HL-60/S4 treated with phorbol 12-myristate 13-acetate at 8.2 ng/mL for 4 days and 3 days (cell line): Measurements from ENCODE around the gene MAPK1.

Experiments
- in situ Hi-C: fragments of 300-500 bp; cut with MboI; formaldehyde crosslinking; loops from 2 replicates; pipeline ENCODE4 v1.15.0; 2022; ENCODE audit warnings: low sequenced_read_pairs

The MAPK1 gene

GRCh38 chr22:21710156-21710555 is 157.3 kb downstream of the MAPK1 start:
- in situ Hi-C loops = loop anchor here (10.0 kb wide), 1 partner anchor 235 kb away; no protein-coding TSS in a partner anchor

- in situ Hi-C loops = loop anchor here (10.0 kb wide), 1 partner anchor 235 kb away; no protein-coding TSS in a partner anchor
These were observed 157.8 kb downstream of the MAPK1 start for GRCh38 chr22:21709688-21710087.

GRCh38 chr22:21708960-21709359 is 158.5 kb downstream of the MAPK1 start:
- in situ Hi-C loops = no loop called here

- in situ Hi-C loops = no loop called here
These were observed 159.8 kb downstream of the MAPK1 start for GRCh38 chr22:21707677-21708076.
